Measurements from ENCODE around the gene SUCLG2. TPM values are rescaled to one million over a fixed set of nuclear protein-coding genes. Genes with fewer than 3 reads are reported as not detected.

The SUCLG2 gene
- total and polyA plus RNA-seq, 10 of the 15 experiments (the other 5 are each of a cell fraction or from before 2014, with no cell fraction given) = 17.8 to 50.9 (median 37.2) TPM

- TF ChIP-seq RAD51 (IDR thresholded peaks at IDR 0.05) (peak; percentile 40; the same call in 1 of the 2 replicates), HCFC1 (IDR thresholded peaks at IDR 0.05; ENCODE audit: low read length) (no peak), TBL1XR1 (IDR thresholded peaks at IDR 0.05; ENCODE audit: low read depth, low read length) (no peak), ZNF207 (IDR thresholded peaks at IDR 0.05; ENCODE audit: borderline replicate concordance) (no peak), CREB1 (IDR thresholded peaks at IDR 0.05; ENCODE audit: low read depth) (no peak), FOXM1 (IDR thresholded peaks at IDR 0.05; ENCODE audit: low read depth, low read length) (no peak), RB1 (IDR thresholded peaks at IDR 0.05; ENCODE audit: borderline replicate concordance) (no peak), EP300 (IDR thresholded peaks at IDR 0.05; ENCODE audit: borderline replicate concordance in 1 of 2, control insufficient read depth in 1 of 2, low read depth in 2 of 2, low read length in 2 of 2) (no peak), SMAD1 (IDR thresholded peaks at IDR 0.05; ENCODE audit: low read depth, partially characterized antibody) (no peak), USF1 (IDR thresholded peaks at IDR 0.05; ENCODE audit: borderline replicate concordance, extremely low read length, insufficient read depth, low read depth, low read length) (peak; percentile 55), RAD21 (IDR thresholded peaks at IDR 0.05; ENCODE audit: insufficient read depth, low read depth, low read length) (no peak)
- TF ChIP-seq, protein P1, sequence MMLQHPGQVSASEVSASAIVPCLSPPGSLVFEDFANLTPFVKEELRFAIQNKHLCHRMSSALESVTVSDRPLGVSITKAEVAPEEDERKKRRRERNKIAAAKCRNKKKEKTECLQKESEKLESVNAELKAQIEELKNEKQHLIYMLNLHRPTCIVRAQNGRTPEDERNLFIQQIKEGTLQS (IDR thresholded peaks at IDR 0.05; ENCODE audit: borderline replicate concordance, extremely low read depth, low read depth, low read length) = 0 out of 2 replicates have a peak, but pooled peaks have one; percentile 25
Measured at GRCh38 chr3:67377299-67377698, 277.1 kb downstream of the SUCLG2 start (continued).

DNA sequence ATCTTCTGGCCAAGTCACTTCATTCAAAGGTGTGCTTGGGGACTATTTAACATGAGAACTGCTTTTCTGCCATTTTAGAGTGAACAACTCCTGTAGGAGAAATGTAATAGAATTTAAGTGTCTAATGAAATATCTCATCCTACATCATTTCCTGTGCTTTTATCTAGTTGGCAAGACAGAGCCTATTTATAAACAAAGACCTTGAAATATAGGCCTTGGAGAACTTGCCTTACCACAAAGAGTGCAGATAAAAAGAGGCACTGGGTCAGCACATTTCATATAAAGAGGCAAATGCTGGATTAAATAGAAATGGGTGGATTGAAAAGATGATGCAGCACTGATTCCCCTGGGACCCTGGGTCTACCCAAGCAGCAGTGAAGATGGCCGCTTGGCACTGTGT is 278.0 kb downstream of the SUCLG2 start:
- FAIRE-seq (no peak), ATAC-seq (no peak), DNase-seq (ENCODE audit: low read depth, low spot score) (no peak)
- intact Hi-C loops (cut with micrococcal nuclease; ENCODE audit: unreplicated experiment) (no loop called here), in situ Hi-C loops (cut with MboI) (loop anchor here (10.0 kb wide), 1 partner anchor 1508 kb away; no protein-coding TSS in a partner anchor)
- H3K27me3 ChIP-seq (replicated peaks in 1 of 2; ENCODE audit: control insufficient read depth in 2 of 2, insufficient read depth in 2 of 2, low read length in 1 of 2) = no peaks in the 10 kb centered on the region
- H3K79me2 ChIP-seq (ENCODE audit: control insufficient read depth, insufficient read depth, low read length) = no peaks in the 10 kb centered on the region
- H4K20me1 ChIP-seq (ENCODE audit: control insufficient read depth, insufficient read depth) = no peaks in the 10 kb centered on the region
- SMC1A ChIA-PET (ENCODE audit: uncharacterized antibody, unreplicated experiment) = no interaction called here
- no peaks in the 10 kb centered on the region for H3K4me1 ChIP-seq (ENCODE audit: control insufficient read depth, insufficient read depth, low read length)
- CTCF ChIA-PET = no interaction called here
- RAD21 ChIA-PET (ENCODE audit: unreplicated experiment) = no interaction called here
- no peak overlapping the region for H3K27ac ChIP-seq (ENCODE audit: control insufficient read depth, insufficient read depth)
- H3K9ac ChIP-seq (ENCODE audit: control insufficient read depth, insufficient read depth, low read length) = no peak overlapping the region
- 100% methylated on average over 1 of the region's 1 CpG for WGBS (ENCODE audit: insufficient coverage, insufficient replicate concordance, low lambda C conversion rate, missing lambda C conversion rate)
- H3K4me2 ChIP-seq (ENCODE audit: control insufficient read depth, insufficient read depth) = no peak overlapping the region
- H2AFZ ChIP-seq (ENCODE audit: control insufficient read depth, low read depth, low read length) = no peak overlapping the region
- BruUV-seq (replicated peaks) = no TSS peak
- POLR2A ChIA-PET = no interaction called here
- no peaks in the 10 kb centered on the region for H3K36me3 ChIP-seq (ENCODE audit: control insufficient read depth in 2 of 2, insufficient read depth in 2 of 2, low read length in 1 of 2)
- H3K9me3 ChIP-seq (replicated peaks; ENCODE audit: control insufficient read depth, insufficient read depth, low read length) = no peaks in the 10 kb centered on the region
- H3K4me3 ChIP-seq = no peak overlapping the region
- TF ChIP-seq NR2F1 (conservative IDR thresholded peaks at IDR 0.05) = no peak
- TF ChIP-seq CEBPB (IDR thresholded peaks at IDR 0.05; ENCODE audit: borderline replicate concordance in 1 of 2, low read depth in 2 of 2, low read length in 2 of 2) = no peak
- TF ChIP-seq, protein P1 (IDR thresholded peaks at IDR 0.05; ENCODE audit: borderline replicate concordance, extremely low read depth, low read depth, low read length) = no peak
- TF ChIP-seq, protein P2, sequence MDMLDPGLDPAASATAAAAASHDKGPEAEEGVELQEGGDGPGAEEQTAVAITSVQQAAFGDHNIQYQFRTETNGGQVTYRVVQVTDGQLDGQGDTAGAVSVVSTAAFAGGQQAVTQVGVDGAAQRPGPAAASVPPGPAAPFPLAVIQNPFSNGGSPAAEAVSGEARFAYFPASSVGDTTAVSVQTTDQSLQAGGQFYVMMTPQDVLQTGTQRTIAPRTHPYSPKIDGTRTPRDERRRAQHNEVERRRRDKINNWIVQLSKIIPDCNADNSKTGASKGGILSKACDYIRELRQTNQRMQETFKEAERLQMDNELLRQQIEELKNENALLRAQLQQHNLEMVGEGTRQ (IDR thresholded peaks at IDR 0.05; ENCODE audit: borderline replicate concordance, low read depth, low read length) = no peak
- no peak for TF ChIP-seq EED (IDR thresholded peaks at IDR 0.05; ENCODE audit: low read depth)
- TF ChIP-seq TCF3 (IDR thresholded peaks at IDR 0.05; ENCODE audit: borderline replicate concordance, insufficient read depth, low read depth, low read length) = no peak
- no peak for TF ChIP-seq TCF12 (IDR thresholded peaks at IDR 0.05; ENCODE audit: low read depth, low read length)
- TF ChIP-seq, protein P3, sequence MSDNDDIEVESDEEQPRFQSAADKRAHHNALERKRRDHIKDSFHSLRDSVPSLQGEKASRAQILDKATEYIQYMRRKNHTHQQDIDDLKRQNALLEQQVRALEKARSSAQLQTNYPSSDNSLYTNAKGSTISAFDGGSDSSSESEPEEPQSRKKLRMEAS (IDR thresholded peaks at IDR 0.05; ENCODE audit: low read depth, low read length) = no peak
